ENCODE data around the gene BICDL1.

BICDL1 gene

DNA sequence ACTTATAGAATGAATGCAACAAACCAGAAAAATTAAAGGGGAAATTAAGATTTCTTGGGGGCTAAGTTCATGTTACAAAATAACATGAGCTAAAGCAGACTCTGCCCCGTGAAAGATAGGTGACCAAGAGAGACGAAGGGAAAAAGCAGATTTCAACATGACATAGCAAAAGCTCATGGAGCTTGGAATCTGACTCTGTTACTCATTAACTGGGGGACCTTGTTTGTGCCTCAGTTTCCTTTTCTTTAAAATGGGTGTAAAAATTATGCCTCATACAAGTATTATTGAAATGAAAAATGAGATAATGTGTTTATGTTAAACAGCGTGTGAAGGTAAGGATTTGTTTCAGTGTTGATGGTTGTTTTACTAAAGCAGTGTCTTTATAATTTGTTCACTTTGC, 11.5 kb downstream of the BICDL1 start:
- no peak for DNase-seq (ENCODE audit: low read depth in 1 of 2, low spot score in 1 of 2)
- TF ChIP-seq GABPA (IDR thresholded peaks at IDR 0.05; ENCODE audit: low read depth) (no peak), REST (IDR thresholded peaks at IDR 0.05; ENCODE audit: insufficient replicate concordance, low read depth) (no peak), POLR2AphosphoS5 (IDR thresholded peaks at IDR 0.05; ENCODE audit: low read depth) (no peak), SPI1 (IDR thresholded peaks at IDR 0.05; ENCODE audit: borderline replicate concordance, low read depth) (no peak)
- TF ChIP-seq, protein P1, sequence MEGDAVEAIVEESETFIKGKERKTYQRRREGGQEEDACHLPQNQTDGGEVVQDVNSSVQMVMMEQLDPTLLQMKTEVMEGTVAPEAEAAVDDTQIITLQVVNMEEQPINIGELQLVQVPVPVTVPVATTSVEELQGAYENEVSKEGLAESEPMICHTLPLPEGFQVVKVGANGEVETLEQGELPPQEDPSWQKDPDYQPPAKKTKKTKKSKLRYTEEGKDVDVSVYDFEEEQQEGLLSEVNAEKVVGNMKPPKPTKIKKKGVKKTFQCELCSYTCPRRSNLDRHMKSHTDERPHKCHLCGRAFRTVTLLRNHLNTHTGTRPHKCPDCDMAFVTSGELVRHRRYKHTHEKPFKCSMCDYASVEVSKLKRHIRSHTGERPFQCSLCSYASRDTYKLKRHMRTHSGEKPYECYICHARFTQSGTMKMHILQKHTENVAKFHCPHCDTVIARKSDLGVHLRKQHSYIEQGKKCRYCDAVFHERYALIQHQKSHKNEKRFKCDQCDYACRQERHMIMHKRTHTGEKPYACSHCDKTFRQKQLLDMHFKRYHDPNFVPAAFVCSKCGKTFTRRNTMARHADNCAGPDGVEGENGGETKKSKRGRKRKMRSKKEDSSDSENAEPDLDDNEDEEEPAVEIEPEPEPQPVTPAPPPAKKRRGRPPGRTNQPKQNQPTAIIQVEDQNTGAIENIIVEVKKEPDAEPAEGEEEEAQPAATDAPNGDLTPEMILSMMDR (IDR thresholded peaks at IDR 0.05; ENCODE audit: insufficient read depth, low read length) = no peak
- Histone ChIP-seq H3K4me3 (replicated peaks; ENCODE audit: insufficient read depth, low read length) (no peak overlapping the region), H3K27ac (replicated peaks) (no peak overlapping the region), H3K27me3 (ENCODE audit: insufficient read depth, poor library complexity, severe bottlenecking) (peaks cover 12% of the 10 kb centered on the region)

GRCh38 chr12:120006258-120006975, 17.4 kb downstream of the BICDL1 start:
- DNase-seq (ENCODE audit: low read depth in 1 of 2, low spot score in 1 of 2) = no peak
- no peak overlapping the region for H3K4me3 ChIP-seq (replicated peaks; ENCODE audit: insufficient read depth, low read length)
- H3K27ac ChIP-seq (replicated peaks) = no peak overlapping the region
- TF ChIP-seq REST (IDR thresholded peaks at IDR 0.05; ENCODE audit: insufficient replicate concordance, low read depth) = no peak
- TF ChIP-seq, protein P1 (IDR thresholded peaks at IDR 0.05; ENCODE audit: insufficient read depth, low read length) = no peak
- no peak for TF ChIP-seq SPI1 (IDR thresholded peaks at IDR 0.05; ENCODE audit: borderline replicate concordance, low read depth)
- TF ChIP-seq POLR2AphosphoS5 (IDR thresholded peaks at IDR 0.05; ENCODE audit: low read depth) = no peak
- TF ChIP-seq GABPA (IDR thresholded peaks at IDR 0.05; ENCODE audit: low read depth) = no peak
- H3K27me3 ChIP-seq (ENCODE audit: insufficient read depth, poor library complexity, severe bottlenecking) = no peaks in the 10 kb centered on the region

DNA sequence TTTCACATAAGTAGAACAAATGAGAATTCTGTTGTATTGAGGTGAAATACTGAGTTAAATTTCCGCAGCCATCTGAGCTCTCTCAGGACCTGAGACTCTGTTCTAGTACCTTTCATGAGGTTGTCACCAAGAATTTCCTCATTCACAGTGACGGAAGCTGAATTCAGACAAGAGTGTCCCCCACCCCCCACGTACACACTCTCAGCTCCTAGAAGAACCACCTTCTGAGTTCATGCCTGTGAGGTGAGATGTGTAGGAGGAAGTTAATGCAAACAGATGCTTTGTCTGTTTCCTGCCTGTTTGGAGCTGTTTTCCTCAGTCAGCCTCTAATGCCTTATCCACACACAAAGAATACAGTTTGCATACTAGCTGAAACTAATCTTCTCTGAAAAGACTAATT, 18.2 kb downstream of the BICDL1 start:
- Histone ChIP-seq H3K27me3 (ENCODE audit: insufficient read depth, poor library complexity, severe bottlenecking) (no peaks in the 10 kb centered on the region), H3K4me3 (replicated peaks; ENCODE audit: insufficient read depth, low read length) (no peak overlapping the region), H3K27ac (replicated peaks) (no peak overlapping the region)
- TF ChIP-seq, protein P1 (IDR thresholded peaks at IDR 0.05; ENCODE audit: insufficient read depth, low read length) = no peak
- TF ChIP-seq REST (IDR thresholded peaks at IDR 0.05; ENCODE audit: insufficient replicate concordance, low read depth) = no peak
- TF ChIP-seq SPI1 (IDR thresholded peaks at IDR 0.05; ENCODE audit: borderline replicate concordance, low read depth) = no peak
- peak in 1 of 2 experiments; percentile 12 for DNase-seq (ENCODE audit: low read depth in 1 of 2, low spot score in 1 of 2)
